Activated CD8-positive, alpha-beta memory T cell treated with anti-CD3 and anti-CD28 coated beads, Interleukin-2, amount 50 U/mL, for 48 hours (primary cell): ENCODE measurements around the gene MELTF.
"Not testable (repeated sequence)": the region's sequence is repeated elsewhere in the genome, so short reads cannot be mapped to it uniquely, and the experiment has no call there.

ENCODE experiments used
- DNase-seq: peaks from one replicate; pipeline ENCODE4 v3.0.0-alpha.2; 2020

MELTF gene

DNA sequence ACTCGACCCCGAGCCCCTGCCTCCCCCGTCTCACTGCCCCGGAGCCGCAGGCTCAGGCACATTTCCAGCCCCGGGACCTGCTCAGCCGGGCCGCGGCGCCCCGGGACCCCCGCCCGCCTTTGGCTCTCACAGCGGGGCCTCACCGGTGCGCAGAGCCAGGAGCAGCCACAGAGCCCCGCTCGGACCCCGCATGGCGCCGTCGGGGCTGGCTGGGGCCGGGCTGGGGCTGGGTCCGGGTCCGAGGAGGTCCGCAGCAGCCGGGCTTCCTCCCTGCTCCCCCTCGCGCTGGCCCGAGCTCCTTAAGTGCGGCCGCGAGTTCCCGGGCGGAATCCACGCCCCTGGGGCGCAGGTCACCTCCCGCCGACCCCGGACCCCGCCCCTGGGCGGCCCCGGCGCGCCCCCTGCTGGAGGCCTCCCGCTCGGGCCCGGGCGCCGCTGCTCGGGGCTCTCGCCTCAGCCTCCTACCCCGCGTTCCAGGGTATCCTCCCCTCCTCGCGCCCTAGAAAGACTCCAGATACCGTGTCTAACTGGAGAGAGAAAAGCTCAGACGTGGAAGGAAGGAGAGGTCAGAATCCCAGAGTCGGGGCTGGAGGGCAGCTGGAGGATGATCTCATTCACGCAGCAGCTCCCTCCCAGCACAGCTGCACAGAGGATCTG is at the start of gene MELTF:
Gene MELTF, minus strand, starts transcription at position 307 of the 657 bp plus-strand sequence. Its CDS starts 115 bp downstream, at position 192.
- DNase-seq, result peak; percentile 94

DNA sequence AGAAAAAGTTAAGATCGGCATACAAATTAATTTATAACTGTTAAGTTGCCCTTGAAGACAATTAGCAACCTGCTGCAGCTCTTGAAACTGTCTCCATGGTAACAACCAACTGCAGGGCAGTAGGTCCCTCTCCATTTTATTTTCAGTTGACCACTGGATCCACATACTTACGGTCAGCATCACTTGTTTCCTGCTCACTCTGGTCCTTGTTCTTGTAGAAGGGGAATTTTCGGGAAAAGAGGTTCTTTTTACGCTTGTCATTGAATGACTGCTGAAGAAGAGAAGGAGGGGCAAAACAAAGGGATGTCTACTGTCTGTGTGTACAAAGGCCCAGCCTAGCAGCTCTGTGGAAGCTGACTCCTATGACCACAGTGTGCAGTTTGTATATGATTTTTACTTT is 46.8 kb upstream of the MELTF start:
- no peak for DNase-seq

DNA sequence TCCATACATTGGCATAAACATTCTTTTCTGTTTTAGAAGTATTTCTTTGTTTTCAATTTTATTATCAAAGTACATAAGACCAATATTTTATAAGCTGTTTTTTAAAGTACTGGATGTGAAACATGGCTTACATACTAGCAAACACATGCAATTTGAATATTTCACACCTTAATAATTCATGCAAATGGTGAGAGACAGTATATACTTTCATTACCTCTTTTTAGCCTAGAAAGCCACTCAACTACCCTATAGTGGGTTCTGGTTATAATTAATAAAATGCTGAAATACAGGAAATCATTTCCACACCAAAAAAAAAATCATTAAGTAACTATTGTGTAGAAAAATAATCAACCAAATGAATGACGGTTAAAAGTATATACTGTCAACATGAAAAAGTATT is 38.5 kb upstream of the MELTF start:
- DNase-seq, result no peak

DNA sequence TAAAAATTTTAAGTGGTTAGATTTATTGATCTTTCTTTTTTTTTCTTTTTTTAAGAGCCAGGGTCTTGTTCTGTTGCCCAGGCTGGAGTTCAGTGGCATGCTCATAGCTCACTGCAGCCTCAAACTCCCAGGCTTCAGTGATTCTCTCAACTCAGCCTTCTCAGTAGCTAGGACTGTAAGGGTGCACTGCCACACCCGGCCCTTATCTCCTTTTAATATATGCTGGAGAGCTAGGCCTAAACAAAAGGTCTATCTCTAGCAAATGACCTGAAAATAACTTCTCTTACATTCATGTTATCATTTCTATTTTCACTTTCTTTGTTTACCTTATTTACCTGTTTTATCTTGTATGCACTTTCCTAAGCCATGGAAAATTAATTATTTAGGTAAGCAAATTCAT is 35.2 kb upstream of the MELTF start:
- no peak for DNase-seq

DNA sequence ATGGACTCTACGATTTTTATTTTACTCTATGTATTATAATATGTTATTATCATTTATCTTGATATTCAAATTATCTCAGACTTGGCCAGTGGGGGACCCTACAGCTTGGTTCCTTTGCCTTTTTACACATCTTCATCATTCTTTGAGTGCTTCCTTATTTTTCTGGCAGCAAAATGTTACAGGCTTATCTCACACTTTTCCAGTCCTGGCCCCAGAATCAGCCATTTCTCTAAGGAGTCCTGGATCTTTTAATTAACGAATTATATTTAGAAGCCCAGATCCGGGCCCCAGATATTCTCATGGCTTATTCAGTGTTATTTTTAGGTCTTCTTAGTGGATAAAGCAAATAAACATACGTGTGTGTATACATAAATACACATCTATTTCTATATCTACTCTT is 32.8 kb upstream of the MELTF start:
- DNase-seq, result no peak

DNA sequence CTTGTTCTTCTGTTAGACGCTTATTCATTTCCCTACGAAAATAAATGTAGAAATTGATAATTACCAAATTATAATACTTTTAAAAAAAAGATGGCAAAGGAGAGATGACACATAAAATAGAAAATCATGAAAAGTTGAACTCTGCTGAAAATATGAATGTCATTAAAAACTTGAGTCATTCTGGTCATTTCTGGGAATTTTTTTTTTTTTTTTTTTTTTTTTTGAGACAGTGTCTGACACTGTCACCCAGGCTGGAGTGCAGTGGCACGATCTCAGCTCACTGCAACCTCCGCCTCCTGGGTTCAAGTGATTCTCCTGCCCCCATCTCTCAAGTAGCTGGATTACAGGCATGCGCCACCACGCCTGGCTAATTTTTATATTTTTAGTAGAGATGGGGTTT is 22.0 kb upstream of the MELTF start:
- DNase-seq, result not testable (repeated sequence)

DNA sequence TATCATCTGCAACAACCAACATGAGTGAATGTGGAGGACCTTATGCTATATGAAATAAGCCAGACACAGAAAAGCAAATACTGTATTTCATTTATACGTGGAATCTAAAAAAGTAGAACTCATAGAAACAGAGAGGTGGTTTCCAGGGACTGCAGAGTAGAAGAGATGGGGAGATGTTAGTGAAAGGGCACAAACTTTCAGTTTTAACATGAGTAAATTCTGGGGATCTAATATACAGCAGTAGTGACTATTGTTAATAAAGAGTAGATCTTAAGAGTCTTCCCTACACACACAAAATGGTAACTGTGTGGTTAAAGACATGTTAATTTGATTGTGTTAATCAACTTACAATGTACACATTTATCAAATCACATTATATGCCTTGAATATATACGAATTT is 20.9 kb upstream of the MELTF start:
- DNase-seq, result no peak

DNA sequence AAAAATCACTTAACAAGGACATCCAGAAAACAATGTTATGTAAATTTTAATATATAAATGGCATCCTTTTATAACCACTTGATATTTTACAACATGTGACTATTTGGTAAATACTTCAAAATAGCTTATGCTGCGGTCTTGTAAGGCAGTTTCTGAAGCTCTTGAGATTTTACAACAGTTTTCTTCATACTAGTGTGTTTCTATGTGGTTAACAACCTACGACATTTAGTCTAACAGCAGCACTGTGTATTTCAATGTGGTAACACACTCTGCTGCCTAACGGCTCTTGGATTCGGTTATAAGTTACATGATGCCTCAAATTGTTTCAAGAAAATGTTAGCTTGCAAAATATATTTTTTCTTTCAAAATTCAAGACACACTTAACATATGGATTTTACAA is 12.9 kb upstream of the MELTF start:
- DNase-seq, result no peak

DNA sequence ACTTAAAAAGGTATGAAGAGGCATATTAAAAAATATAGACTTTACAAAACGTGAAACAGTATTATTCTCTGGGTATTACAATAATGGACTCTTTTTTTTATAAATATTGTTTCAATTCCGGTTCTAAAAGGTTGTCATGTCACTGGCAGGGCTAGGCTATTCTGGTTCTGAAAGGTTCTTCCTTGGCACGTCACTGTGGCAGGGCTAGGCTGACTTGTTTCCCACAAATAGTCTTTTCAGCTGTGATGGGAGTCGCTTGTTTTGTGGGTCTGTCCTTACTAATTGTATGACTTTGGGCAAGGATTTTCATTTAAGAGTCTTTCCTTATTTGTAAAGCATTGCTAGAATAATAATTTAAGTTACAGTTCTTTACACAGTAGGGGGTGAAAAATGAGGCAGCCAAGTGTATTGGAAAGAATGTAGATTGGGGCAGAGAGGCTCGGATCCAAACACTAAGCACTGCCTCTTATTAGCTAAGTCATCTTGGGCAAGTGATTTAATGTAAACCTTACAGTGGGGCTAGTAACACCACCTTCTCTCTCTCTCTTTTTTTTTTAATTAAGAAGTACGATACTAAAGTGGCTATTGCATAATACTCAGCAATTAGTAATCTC is 12.4 kb upstream of the MELTF start:
- no peak for DNase-seq

DNA sequence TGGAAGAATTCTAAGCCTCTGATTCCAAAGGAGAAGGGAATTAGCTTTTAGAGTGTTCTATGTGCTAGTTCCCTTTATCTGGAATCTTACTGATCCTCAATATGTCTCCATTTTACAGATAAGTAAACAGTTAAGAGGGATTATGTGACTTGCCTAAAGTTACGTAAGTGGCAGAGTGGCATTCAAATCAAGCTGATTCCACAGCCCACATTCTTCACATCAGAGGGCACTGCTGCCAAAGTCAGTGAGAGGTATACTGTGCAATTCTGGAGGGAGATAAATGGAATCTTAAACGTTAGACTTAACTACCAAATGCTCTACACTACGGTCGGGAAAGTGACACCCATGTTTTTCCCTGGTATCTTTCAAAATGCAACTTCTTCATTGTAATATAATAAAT is 11.0 kb upstream of the MELTF start:
- DNase-seq, result no peak

DNA sequence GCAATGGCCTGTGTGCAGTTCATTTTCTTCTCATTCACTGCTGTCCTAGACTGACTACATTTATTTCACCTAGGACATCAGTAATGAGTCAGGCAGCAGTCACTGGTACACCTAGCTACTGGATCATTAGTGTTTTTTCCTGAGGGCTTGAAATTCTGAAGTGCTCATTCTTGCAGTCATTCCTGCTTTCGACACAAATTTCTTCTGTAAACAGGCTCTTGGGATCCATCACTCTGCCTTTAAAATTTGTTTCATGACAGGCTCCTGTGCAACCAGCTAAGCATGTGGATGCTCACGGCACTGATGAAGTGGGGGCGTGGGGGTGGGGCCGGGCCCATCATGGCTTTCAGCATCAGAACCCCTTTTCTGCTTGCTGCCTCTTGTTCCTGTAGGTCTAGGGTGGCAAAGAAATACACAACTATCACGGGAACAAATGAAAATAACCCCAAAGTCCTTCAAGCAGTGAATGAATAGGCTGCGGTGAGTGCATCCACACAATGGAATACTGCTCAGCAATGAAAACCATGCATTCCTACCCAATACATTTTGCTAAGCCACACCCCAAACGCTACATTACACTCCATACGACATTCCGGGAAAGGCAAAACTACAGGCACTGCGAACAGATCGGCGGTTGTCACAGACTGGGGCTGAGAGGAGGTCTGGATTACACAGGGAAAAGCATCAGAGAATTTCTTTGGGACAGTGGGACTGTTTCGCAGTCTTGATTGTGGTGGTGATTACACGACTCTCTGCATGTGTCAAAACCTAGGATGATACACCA is 9.3 kb upstream of the MELTF start:
- DNase-seq, result no peak

DNA sequence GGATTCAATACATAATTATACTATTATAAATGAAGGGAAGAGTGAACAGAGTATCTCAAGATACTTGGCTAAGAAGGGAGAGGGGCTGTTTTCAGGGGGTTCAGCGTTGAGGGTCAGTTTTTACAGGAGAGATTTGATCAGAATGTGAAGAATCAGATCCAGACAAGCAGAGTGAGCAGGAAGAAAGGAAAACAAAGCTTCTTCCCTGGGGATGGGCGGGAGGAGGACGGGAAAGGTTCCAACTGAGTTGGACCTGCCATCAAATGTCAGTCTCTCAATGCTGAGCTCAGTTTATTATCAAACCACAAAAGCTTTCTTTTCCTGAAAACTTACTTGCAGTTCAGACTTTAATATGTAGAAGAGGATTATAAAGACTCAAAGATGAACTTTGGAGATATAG is 6.0 kb upstream of the MELTF start:
- DNase-seq, result no peak

DNA sequence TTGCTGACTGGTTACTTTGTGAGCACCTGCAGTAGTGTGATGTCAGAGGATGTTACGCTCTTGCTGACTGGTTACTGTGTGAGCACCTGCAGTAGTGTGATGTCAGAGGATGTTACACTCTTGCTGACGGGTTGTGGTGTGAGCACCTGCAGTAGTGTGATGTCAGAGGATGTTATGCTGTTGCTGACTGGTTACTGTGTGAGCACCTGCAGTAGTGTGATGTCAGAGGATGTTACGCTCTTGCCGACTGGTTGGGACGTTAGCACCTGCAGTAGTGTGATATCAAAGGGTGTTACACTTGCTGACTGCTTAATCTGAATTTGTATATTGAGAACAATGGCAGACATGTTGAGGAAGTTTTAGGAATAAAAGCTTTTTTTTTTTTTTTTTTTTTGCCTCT is 5.2 kb upstream of the MELTF start:
- DNase-seq, result not testable (repeated sequence)

DNA sequence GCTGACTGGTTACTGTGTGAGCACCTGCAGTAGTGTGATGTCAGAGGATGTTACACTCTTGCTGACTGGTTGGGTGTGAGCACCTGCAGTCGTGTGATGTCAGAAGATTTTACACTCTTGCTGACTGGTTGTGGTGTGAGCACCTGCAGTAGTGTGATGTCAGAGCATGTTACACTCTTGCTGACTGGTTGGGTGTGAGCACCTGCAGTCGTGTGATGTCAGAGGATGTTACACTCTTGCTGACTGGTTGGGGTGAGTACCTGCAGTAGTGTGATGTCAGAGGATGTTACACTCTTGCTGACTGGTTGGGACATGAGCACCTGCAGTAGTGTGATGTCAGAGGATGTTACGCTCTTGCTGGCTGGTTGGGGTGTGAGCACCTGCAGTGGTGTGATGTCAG is 4.1 kb upstream of the MELTF start:
- DNase-seq, result not testable (repeated sequence)

DNA sequence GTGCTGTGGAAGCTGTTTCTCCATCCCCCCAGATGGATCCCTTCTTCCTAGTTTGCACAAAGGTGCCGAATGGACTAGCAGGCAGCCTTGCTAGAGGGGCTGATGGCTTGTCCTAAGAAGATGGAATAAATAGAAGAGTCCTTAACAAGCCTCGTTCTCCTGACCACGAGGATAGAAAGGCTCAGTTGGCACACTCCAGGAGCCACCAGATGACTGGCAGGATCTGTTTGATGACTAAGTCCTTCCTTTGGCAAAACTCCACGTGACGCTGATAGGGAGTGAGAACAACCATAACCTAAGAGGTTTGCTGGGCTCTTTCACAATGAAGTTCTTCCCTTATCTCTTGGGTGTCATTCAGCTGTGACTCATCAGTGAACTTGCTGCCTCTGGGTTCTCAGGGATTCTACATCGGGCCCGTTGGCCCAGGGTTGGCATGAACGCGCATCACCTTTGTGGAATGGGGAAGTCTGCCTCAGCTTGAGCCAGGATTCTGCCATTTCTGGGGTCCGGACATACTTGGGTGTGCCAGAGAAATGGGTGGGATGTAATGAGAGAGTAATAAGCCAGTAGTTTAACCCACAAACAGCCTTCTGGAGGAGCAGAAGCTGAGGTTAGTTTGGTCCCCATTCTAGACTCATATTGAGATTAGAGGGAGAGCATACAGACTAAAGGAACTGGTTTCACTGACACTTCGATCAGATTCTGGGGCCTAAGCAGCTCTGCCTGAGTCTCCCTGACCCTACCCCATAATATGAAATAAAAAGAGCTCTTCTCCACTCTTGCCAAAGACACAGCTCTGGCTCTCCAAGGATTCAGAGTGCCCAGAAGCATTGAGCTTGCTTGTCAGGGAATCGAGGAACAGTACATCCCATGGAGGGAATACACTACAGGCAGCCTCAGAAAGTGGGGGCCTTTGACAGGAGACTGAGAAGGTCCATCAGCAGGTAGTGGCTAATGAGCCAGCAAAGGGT is 2.0 kb upstream of the MELTF start:
- no peak for DNase-seq

DNA sequence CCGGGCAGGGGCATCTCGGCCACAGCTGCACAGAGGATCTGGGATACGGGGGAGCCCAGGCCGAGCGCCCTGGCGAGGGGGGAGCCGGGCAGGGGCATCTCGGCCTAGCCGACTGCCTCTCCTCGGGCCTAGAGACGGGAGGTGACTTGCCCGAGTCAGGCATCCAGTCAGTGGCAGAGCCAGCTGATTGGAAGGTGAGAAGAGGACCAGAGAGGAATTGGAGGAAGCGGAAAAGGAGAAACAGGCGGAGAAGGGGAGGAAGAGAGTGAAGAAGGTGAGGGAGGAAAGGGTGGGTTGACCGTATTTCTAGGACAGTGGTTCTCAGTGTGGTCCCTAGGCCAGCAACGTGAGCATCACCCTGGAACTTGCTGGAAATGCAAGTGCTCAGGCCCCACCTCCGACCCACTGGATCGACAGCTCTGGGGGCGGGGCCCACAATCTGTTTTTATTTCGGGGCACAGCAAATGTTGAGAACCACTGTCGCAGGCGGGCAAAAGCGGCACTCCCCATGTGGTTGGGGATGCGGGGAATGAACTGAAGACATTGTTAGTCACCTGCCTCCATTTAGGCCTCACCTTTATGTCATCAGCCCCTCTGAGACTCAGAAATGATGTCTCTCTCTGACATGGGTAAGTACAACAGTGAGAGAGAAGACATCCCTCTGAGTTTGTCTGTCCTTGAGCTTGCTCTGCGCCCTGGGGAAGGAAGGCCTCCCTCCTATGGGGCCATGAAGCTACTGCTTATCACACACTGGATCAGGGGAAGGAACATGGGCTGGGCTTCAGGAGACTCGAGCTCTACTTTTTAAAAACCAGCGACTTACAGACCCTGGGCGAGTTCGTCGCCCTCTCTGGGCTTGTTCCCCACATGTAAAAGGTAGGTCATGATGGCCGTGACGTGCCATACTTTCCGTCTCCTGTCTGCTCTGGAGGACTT is 1.0 kb upstream of the MELTF start:
- DNase-seq, result no peak

DNA sequence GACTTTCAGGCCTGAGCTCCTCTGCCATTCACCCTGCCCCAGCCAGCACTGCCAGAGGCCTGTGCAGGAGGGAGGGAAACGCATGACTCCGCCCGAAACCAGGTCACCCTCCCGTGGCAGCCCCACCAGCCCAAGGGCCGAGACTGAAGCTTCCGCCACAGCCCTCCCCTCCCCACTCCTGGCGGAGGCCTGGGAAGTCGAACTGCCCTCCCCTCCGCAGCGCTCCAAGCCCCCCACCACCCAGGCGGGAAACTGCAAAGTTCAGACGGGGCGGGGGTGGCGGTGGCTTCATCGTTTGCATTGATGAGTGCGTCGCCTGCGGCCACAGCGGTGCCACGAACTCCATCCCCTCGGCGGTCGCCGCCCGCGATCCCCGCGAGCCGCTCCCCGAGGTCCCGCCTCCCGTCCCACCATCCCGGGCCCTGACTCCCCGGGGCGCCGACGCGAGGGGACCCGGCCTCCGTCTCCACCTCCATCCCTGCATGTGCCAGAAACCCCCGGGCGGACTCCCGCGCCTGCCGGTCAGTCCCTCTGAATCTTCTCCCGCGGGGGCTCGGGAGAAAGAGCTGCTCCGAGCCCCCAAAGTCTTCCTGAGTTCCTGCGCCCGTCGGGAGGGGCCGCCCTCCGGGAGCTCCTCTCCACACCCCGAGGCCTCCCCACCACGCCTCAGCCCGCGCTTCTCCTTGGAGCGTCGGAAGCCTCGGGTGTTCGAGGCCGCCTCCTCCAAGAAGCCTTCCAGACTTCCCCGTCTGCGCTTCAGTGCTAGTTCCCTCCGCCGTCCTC is 698 bp downstream of the MELTF start:
- no peak for DNase-seq

DNA sequence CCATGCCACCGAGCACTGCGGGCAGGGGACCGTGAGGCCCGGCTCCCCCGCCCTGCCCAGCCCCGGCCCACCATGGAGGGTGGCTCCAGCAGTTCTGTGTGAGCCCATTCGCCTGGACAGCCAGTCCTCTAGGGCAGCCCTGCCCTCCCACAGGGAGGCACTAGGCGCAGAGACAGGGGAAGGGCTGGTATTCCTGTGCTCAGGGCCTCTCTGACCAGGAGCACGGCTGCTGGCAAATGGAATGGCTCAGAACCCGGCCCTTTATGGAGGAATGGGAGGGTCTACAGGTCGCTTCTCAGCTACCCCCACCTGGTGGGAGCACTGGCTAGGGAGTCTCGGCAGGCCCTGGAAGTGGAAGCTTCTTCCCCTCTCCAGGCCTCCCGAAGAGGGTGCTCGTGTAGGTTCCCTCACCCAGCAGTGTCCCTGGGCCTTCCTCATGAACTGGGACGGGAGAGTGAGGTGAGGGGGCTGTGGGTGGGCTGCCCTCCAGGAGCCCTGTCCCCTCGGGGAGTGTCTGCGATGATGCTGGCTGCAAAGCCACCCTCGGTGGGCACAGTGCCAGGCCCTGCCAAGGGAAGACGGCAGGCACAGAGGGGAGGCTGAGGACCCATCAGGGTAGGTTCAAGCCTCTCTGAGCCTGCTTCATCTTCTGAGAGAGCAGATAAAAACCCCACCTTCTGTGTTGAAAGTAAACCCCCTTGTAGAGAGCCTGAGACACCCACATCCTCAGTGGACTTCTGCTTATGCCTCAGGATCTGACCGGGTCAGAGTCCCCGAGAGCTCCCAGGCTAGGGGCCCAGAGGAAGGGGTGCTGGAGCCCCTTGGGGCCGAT is 1.5 kb downstream of the MELTF start:
- DNase-seq, result no peak

DNA sequence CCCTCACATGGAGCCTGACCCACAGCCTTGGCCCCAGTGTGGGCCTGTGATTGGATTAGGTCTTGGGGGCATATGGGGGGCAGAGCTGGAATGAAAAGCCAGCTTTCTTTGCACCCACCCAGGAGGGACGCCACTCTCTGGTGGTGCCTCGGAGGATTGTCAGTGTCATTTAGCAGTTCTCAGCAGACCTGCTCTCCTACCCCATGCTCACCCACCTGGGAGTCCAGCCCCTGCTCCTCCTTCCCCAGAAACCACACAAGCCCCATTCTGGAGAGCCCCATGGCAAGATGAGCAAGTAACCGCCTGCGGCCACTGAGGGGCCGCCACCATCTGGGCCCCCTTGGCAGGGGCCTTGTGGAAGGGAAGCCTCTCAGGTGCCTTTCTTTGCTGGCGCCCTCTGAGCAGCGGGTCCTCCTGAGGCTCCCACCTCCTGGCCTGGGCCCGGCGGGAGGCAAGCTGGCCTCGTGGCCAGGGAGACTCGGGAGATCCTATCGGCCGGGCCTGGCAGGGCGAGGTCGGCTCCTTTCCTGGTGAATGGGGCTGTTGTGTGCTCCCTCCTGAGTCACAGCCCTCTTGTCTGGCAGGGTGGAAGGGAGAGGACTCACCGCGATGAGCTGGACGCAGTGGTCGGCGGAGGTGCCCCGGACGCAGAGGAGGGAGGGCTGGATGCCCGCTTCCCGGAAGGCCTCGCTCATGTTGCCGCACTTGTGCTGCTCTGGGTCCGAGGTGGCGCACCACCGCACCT is 2.3 kb downstream of the MELTF start:
- DNase-seq, result no peak
